ENCODE results near the gene TBL3. TPM values are rescaled to one million over a fixed set of nuclear protein-coding genes. Genes with fewer than 3 reads are reported as not detected.

The TBL3 gene
- total and polyA plus RNA-seq, 11 donors, result 19.3 to 68.7 (median 22.0) TPM

DNA sequence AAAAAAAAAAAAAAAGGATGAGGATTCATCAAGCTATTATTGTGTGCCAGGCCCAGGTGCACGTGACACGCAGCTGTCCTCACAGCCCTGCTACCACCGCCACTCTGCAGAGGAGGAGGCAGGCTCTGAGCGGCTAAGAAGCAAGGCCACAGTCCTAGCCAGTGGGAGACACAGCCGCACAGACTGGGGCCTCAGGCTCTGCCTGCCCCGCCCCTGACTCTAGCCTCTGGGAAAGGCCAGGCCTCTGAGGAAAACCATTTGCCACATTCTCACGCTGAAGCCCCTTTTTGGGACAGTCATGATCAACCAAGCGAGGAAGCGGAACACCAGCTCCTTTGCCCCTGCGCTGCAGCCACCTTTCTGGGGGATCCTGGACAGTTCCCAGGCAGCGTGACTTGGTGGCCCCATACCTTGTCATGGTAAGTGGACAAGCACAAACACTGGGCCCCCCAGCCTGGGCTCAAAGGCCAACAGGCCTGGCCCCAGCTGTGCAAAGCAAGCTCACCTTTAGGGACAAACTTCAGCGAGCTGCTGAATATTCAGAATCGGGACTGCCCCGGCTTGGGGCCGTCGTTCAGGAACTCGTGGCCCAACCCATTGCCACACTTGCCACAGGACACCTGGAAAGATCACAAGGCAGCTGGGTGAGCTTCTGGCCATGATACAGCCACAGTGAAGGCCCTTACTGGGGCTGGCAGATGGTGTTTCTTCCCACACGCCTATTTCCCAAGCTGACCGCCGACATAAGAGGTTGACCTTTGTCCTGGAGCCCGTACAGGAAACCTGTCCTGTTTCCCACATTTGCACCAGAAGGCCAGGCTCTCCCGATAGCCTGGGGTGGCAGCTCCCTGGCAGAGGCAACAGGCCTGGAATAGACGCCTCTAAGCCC lies 31.3 kb upstream of the TBL3 start:
- ATAC-seq (no peak), DNase-seq (no peak)
- Histone ChIP-seq H3K27ac (no peak overlapping the region), H3K4me1 (peaks cover 0 to 35% (median 16%) of the 10 kb centered on the region in 12 donors), H3K9me3 (no peaks in the 10 kb centered on the region), H3K4me3 (peak overlapping the region in 1 of 12 donors; percentile 82), H3K36me3 (peaks cover 0 to 46% (median 39%) of the 10 kb centered on the region in 9 donors), H3K27me3 (no peaks in the 10 kb centered on the region)
- intact Hi-C loops (cut with DNase I), result loop anchor here in 1 of 10 donors (5.0 kb wide), 1 partner anchor 158 kb away; the partner anchor contains the start of genes NUBP2 and SPSB3
- 89 to 93% (median 91%) methylated on average over 23 of the region's 23 CpGs for WGBS, 4 donors
- TF ChIP-seq, protein P1, sequence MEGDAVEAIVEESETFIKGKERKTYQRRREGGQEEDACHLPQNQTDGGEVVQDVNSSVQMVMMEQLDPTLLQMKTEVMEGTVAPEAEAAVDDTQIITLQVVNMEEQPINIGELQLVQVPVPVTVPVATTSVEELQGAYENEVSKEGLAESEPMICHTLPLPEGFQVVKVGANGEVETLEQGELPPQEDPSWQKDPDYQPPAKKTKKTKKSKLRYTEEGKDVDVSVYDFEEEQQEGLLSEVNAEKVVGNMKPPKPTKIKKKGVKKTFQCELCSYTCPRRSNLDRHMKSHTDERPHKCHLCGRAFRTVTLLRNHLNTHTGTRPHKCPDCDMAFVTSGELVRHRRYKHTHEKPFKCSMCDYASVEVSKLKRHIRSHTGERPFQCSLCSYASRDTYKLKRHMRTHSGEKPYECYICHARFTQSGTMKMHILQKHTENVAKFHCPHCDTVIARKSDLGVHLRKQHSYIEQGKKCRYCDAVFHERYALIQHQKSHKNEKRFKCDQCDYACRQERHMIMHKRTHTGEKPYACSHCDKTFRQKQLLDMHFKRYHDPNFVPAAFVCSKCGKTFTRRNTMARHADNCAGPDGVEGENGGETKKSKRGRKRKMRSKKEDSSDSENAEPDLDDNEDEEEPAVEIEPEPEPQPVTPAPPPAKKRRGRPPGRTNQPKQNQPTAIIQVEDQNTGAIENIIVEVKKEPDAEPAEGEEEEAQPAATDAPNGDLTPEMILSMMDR (IDR thresholded peaks at IDR 0.05), result no peak
- no peak for TF ChIP-seq POLR2A (IDR thresholded peaks at IDR 0.05)

DNA sequence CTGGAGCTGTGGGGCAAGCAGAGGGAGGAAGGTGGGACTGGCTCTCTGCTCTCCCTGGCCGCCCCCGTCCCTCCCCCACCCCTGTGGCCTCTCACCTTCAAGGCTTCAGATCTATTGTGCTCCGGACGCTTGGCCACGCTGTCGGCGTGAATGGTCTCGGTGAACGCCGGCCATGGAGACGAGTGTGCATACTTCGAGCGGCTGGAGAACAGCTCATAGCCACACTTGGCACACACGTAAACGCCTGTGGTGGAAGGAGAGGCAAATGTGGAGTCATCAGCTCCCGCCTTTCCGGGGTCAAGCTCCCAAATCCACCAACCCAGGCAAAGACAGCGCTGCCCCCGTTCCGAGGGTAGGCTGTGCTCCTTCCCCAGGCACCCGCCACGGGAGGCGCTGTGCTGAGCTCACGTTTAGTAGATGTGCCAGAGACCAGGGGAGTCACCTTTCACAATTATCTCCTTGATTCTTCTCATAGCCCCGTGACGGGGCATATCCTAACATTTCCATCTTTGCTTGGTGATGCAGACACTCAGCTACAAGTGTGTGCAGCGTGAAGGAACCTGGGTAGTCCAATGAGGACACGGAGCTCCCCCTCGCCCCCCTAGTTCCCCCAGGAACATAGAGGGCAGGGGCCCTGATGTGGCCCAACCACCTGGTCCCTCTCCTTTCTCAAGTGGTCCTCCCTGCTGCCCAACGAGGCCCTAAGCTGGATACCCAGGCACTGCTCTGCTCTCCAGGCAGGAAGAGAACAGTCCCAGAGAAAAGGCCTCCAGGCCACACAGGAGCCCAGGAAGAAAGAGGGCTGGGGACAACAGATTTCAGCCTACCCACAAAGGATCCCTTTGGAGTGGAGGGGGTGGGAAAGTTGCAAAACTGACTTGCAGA lies 30.4 kb upstream of the TBL3 start:
- H3K36me3 ChIP-seq, result peaks cover 0 to 46% (median 39%) of the 10 kb centered on the region in 9 donors
- DNase-seq (no peak), ATAC-seq (no peak)
- H3K27ac ChIP-seq, result peak overlapping the region in 11 of 12 donors; percentile 77 to 89 (median 81)
- no peaks in the 10 kb centered on the region for H3K9me3 ChIP-seq
- TF ChIP-seq, protein P1 (IDR thresholded peaks at IDR 0.05), result peak in 2 of 12 donors; percentile 9 to 22
- TF ChIP-seq POLR2A (IDR thresholded peaks at IDR 0.05), result no peak
- H3K4me3 ChIP-seq, result peak overlapping the region in 7 of 12 donors; percentile 65 to 88 (median 82)
- H3K27me3 ChIP-seq, result no peaks in the 10 kb centered on the region
- 84 to 91% (median 86%) methylated on average over 29 to 30 of the region's 30 CpGs for WGBS, 4 donors
- intact Hi-C loops (cut with DNase I), result loop anchor here in 1 of 10 donors (5.0 kb wide), 1 partner anchor 159 kb away; the partner anchor contains the start of genes NUBP2 and SPSB3
- H3K4me1 ChIP-seq, result peaks cover 0 to 35% (median 16%) of the 10 kb centered on the region in 12 donors

DNA sequence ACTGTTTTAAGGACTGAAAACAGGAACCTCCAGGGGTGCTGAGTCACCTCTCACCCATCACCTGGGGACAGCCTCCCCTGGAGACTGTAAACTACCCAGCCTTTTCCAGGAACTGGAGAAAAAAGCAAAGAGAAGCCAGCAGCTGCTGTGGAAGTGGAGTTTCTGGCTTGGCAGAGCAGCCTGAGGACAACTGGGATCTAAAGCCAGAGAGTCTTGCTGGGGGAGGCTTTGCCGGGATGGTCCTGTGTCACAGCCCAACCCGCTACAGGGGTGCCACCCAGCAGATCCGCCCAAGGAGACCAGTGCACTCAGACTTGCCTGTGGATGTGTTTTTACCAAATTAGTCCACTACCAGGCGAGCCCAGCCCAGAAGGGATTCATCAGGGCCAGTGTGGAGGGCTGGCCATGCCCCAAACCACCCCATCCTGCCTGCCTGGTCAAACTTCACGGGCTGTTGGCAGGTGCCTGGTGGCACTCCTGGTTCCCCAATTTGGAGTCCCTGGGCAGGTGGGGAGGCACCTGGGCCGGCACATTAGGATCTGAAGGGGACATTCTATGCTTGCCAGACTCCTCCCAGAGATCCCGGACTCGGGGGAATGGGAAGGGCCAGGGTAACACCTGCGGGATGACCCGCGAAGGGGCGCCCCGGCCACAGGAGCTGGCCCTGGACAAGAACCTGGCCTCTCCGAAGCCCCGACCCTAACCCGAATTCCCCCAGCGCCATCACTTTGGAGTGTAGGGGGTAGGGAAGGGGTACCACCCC lies 29.6 kb upstream of the TBL3 start:
- 14 to 27% (median 19%) methylated on average over 5 to 17 of the region's 17 CpGs for WGBS, 4 donors
- DNase-seq, result peak in 1 of 5 donors; percentile 52
- H3K36me3 ChIP-seq, result peaks cover 0 to 43% (median 35%) of the 10 kb centered on the region in 9 donors
- H3K9me3 ChIP-seq, result no peaks in the 10 kb centered on the region
- H3K4me3 ChIP-seq, result peak overlapping the region; percentile 50 to 88 (median 78)
- intact Hi-C loops (cut with DNase I), result loop anchor here in 1 of 10 donors (5.0 kb wide), 1 partner anchor 160 kb away; the partner anchor contains the start of genes NUBP2 and SPSB3
- peak; percentile 1 to 13 (median 10) for ATAC-seq
- H3K27me3 ChIP-seq, result no peaks in the 10 kb centered on the region
- H3K27ac ChIP-seq, result peak overlapping the region in 11 of 12 donors; percentile 77 to 89 (median 81)
- TF ChIP-seq POLR2A (IDR thresholded peaks at IDR 0.05), result no peak
- TF ChIP-seq, protein P1 (IDR thresholded peaks at IDR 0.05), result no peak
- H3K4me1 ChIP-seq, result peaks cover 0 to 35% (median 16%) of the 10 kb centered on the region in 12 donors

Data from heart left ventricle (tissue), 16 donors.